SH-SY5Y (cell line): ENCODE data around the gene CSH2.

Source experiments
- GATA2 ChIP-seq: IDR thresholded peaks from 2 replicates; pipeline ENCODE4 v1.6.1; 2011; ENCODE audit warnings: mild to moderate bottlenecking, low read depth, low read length
- GATA3 ChIP-seq: IDR thresholded peaks from 2 replicates; pipeline ENCODE4 v1.6.1; 2011; ENCODE audit warnings: low read depth, mild to moderate bottlenecking, low read length, moderate library complexity

DNA sequence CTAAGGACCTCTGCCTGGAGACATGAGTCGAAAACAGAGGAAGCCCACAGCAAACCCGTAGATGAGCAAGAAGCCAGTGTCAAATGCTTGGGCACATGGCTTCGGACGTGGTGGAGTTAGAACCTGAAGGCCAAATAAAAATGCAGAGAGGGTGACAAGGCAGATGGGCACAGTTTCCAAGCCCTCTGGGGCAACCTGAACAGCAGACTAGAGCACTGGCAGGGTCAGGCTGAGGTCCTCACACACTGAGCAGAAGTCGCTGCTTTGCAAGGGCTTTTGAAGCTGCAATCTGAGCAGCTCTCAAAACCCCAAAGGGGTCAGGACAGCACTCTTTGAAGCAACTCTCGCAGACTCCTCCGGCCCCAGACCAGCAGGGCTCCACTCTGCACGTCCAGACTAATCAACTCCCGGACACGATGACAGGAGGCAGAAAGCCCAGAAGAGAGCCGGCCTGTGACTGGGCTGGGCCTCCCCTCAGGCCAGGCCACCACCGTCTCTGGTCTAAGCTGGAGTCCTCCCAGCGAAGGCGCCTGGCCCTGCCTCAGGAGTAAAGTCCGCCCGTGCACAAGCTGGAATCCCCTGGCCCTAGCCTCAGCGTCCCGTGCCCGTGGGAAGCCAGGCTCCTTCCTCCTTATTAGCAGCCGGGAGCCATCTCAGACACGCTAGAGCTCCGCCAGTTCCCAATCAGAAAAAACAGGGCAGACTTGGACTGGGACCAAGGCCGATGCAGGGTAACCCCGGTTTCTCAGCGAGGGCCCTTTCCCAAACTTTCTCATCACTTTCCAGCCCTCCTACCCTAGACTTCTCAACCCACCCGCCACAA lies 31.9 kb downstream of the CSH2 start:
- TF ChIP-seq GATA2 (no peak), GATA3 (no peak)
